ENCODE results near the gene CEP112.

GRCh38 chr17:65801513-65801912 is 390.4 kb downstream of the CEP112 start:
- TF ChIP-seq BACH2 (CRISPR knock-in tag; IDR thresholded peaks at IDR 0.05; ENCODE audit: borderline replicate concordance): no peak
- TF ChIP-seq ZC3H10 (CRISPR knock-in tag; IDR thresholded peaks at IDR 0.05): no peak
- TF ChIP-seq ESRRG (CRISPR knock-in tag; IDR thresholded peaks at IDR 0.05): no peak
- TF ChIP-seq RARB (CRISPR knock-in tag; IDR thresholded peaks at IDR 0.05): no peak
- no peak for TF ChIP-seq ZFP3 (CRISPR knock-in tag; IDR thresholded peaks at IDR 0.05)
- TF ChIP-seq ZNF565 (CRISPR knock-in tag; conservative IDR thresholded peaks at IDR 0.05; ENCODE audit: low read depth): no peak
- TF ChIP-seq CSDC2 (CRISPR knock-in tag; IDR thresholded peaks at IDR 0.05): no peak
- no peak for TF ChIP-seq ZFP30 (CRISPR knock-in tag; IDR thresholded peaks at IDR 0.05)
- no peak for TF ChIP-seq ZNF8 (CRISPR knock-in tag; IDR thresholded peaks at IDR 0.05)
- no peak for TF ChIP-seq POU6F1 (CRISPR knock-in tag; IDR thresholded peaks at IDR 0.05; ENCODE audit: borderline replicate concordance, low read depth)
- TF ChIP-seq TSHZ2 (CRISPR knock-in tag; IDR thresholded peaks at IDR 0.05): no peak
- no peak for TF ChIP-seq PATZ1 (CRISPR knock-in tag; IDR thresholded peaks at IDR 0.05; ENCODE audit: borderline replicate concordance)
- TF ChIP-seq GLIS3 (CRISPR knock-in tag; IDR thresholded peaks at IDR 0.05): no peak
- no peak for TF ChIP-seq TCF4 (CRISPR knock-in tag; IDR thresholded peaks at IDR 0.05; ENCODE audit: borderline replicate concordance)
